OCI-LY3 (cell line): ENCODE results near the gene CARD11.

Experiments
- CTCF ChIP-seq: fragments of 200-600, 300-600 bp; sonication (generic); IDR thresholded peaks from 2 replicates; pipeline ENCODE4 v1.5.1; 2014; ENCODE audit warnings: antibody characterized with exemption, low read length, low read depth
- EZH2phosphoT487 ChIP-seq: fragments of 200-600 bp; shearing (Covaris generic); IDR thresholded peaks from 2 replicates; pipeline ENCODE4 v1.6.1; 2018; ENCODE audit warnings: antibody characterized with exemption, mixed run types, low read depth

GRCh38 chr7:3013975-3014792 lies 29.5 kb downstream of the CARD11 start:
- TF ChIP-seq CTCF (no peak), EZH2phosphoT487 (no peak)
